Measurements from ENCODE around the gene ADH1A.
"Not testable (repeated sequence)": the region's sequence is repeated elsewhere in the genome, so short reads cannot be mapped to it uniquely, and the experiment has no call there.

The ADH1A gene

GRCh38 chr4:99290848-99291786, at the start of gene ADH1A:
ADH1A (minus strand) TSS chr4:99290985; CDS start chr4:99290914, 71 bp downstream.
- DNase-seq, result no peak

- no peak for DNase-seq
Measured at GRCh38 chr4:99339172-99339571, 48.4 kb upstream of the ADH1A start.

GRCh38 chr4:99336553-99336952, 45.8 kb upstream of the ADH1A start:
- no peak for DNase-seq

- DNase-seq, result no peak
Measured at GRCh38 chr4:99334880-99335279, 44.1 kb upstream of the ADH1A start.

GRCh38 chr4:99330648-99331047, 39.9 kb upstream of the ADH1A start:
- no peak for DNase-seq

GRCh38 chr4:99329876-99330275, 39.1 kb upstream of the ADH1A start:
- no peak for DNase-seq

GRCh38 chr4:99324979-99325378, 34.2 kb upstream of the ADH1A start:
- DNase-seq, result no peak

- DNase-seq, result no peak
Measured at GRCh38 chr4:99324361-99324760, 33.6 kb upstream of the ADH1A start.

- no peak for DNase-seq
Measured at GRCh38 chr4:99323756-99324155, 33.0 kb upstream of the ADH1A start.

GRCh38 chr4:99321241-99322191, 30.7 kb upstream of the ADH1A start, which contains the start of gene ADH1B:
ADH1B (minus strand) TSS chr4:99321401; CDS start chr4:99321331, 70 bp downstream.
- DNase-seq, result no peak

- DNase-seq, result not testable (repeated sequence)
Measured at GRCh38 chr4:99317811-99318210, 27.0 kb upstream of the ADH1A start.

GRCh38 chr4:99317354-99317753, 26.6 kb upstream of the ADH1A start:
- no peak for DNase-seq

GRCh38 chr4:99315839-99316238, 25.1 kb upstream of the ADH1A start:
- DNase-seq, result no peak

GRCh38 chr4:99314211-99314610, 23.4 kb upstream of the ADH1A start:
- DNase-seq, result no peak

GRCh38 chr4:99310389-99310788, 19.6 kb upstream of the ADH1A start:
- DNase-seq, result no peak

GRCh38 chr4:99305638-99306400, 15.0 kb upstream of the ADH1A start:
- no peak for DNase-seq

GRCh38 chr4:99301376-99302164, 10.8 kb upstream of the ADH1A start:
- DNase-seq, result no peak

GRCh38 chr4:99300934-99301333, 10.1 kb upstream of the ADH1A start:
- DNase-seq, result no peak

GRCh38 chr4:99293357-99293756, 2.6 kb upstream of the ADH1A start:
- no peak for DNase-seq

GRCh38 chr4:99285387-99285786, 5.4 kb downstream of the ADH1A start:
- no peak for DNase-seq

GRCh38 chr4:99282731-99283130, 8.1 kb downstream of the ADH1A start:
- no peak for DNase-seq

GRCh38 chr4:99281261-99281660, 9.5 kb downstream of the ADH1A start:
- DNase-seq, result no peak
